Stimulated activated CD8-positive, alpha-beta memory T cell treated with anti-CD3 and anti-CD28 coated beads, Interleukin-4, amount 100 ng/mL, for 48 hours (primary cell): ENCODE data around the gene ANKRD18A.
A peak's percentile ranks its signal among the peaks of the same experiment; 100 is the strongest.

Experiments
- DNase-seq: peaks from one replicate; pipeline ENCODE4 v3.0.0-alpha.2; 2020

ANKRD18A gene

GRCh38 chr9:38620483-38621433, at the start of gene ANKRD18A:
ANKRD18A (minus strand) TSS chr9:38620596; CDS start chr9:38620285, 311 bp downstream.
- DNase-seq = peak; percentile 83

DNA sequence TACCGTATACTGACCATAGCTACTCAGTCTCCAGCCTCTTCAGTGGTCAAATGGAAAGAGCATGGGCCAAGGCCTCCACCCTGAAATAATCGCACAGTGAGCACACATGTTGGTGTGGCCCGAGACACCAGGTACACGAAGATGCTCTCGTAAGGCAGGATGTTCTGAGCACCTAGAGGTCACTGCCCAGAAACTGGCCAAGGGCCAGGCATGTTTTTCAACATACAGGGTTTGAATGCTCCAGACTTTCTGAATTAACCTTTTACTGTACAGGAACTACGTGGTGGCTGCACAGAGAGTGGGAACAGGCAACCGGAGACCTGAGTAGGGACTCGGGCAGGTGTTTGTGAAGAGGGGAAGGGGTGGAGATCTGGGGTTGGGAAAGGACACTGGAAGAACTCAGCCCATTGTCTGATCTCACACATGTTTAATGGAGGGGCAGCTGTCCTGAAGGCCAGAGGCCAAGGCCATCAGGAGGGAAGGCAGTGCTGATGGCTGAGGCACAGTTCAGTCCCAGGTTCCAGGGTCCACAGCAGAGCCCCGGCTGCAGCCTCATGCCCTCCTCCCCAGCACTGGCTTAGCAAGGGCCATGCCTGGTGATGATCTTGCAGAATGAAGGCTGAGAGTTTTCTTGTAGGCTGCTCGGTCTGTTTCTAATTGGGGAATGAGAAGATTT, 48.5 kb upstream of the ANKRD18A start:
- no peak for DNase-seq

DNA sequence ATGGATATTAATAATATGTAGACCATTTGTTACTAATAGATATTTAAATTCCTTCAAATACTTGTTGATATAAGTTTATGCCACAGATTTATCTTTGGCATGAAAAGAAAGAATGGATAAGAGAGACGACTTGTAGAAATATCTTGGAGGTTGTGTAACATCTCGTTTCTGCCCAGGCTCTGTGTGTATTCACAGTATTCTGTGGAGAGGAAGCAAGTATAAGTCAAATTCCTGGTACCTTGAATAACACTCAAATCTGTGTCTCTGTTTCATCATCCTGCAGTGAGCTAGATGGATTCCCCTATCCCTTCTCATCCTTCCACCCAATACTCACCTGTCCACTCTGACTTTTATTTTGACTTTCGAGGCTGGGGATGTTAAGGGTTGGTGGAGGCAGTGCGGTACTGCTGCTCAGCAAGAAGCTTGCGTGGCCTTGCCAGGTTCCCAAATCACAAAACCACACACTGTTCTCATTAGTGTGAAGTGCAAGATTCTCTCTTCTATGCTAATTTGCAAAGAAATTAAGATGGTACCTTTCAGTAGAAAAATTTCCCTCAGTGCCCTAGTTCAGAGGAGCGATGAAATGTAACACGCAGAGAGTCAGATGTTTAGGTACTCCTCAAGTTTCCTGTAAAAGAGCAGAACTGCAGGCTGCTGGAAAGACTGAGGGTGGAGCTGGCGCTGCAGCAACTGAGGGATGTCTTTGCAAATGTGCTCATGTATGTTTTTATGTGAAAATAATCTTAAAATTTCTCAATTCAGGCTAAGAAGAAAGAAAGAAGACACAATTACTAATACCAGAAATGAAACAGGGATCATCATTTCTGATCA, 42.6 kb upstream of the ANKRD18A start:
- no peak for DNase-seq

DNA sequence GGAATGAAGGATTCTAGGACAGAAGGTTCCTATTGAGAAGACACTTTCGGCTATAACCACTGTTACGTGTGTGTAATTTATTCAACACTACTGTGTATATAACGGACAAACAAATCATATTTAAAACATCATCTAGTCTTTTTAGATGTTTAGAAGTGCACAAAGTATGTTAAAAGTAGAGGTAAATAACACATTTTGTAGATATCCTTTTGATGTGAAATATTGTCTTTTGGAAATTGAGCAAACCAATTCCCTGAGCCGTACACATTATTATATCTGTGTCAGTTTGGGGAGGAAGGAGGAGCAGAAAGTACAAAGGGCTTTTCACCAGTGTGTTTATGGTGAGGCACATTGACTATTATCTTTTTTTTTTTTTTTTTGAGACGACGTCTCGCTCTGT, 39.1 kb upstream of the ANKRD18A start:
- DNase-seq = no peak

GRCh38 chr9:38656896-38657295, 36.5 kb upstream of the ANKRD18A start:
- no peak for DNase-seq

DNA sequence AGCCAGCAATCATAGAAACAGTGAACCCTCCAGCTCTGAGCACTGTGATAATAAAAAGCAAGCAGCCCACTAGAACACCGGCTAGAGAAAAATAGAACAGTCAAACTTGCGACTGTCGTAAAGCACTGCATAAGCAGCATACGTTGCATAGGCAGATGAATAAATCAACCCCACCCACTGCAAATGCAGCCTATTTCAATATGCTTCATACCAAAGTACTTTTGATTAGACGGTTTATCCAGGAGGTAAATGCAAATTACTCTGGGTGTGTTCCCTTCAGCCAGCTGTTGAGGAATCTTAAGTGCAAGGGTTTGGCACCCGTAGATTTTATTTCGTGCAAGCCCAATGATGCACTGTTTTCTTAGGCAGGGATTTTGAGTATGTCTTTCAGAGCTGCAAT, 32.1 kb upstream of the ANKRD18A start:
- no peak for DNase-seq

- no peak for DNase-seq
These were observed 31.6 kb upstream of the ANKRD18A start for GRCh38 chr9:38652044-38652443.

- no peak for DNase-seq
These were observed 31.1 kb upstream of the ANKRD18A start for GRCh38 chr9:38651400-38652042.

DNA sequence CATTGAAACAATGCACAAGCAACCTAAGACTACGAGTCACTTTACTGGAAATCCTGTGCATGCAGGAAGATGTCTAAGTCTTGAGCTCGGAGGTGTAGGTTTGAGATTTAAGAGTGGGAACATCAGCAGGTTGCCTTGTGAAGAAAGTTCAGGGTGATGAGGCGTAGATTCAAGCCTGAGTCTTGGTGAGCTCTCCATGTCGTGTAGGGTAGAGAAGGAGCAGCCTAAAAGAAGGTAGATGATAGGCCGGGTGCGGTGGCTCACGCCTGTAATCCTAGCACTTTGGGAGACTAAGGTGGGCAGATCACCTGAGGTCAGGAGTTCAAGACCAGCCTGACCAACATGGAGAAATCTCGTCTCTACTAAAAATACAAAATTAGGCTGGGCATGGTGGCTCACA, 30.2 kb upstream of the ANKRD18A start:
- no peak for DNase-seq

DNA sequence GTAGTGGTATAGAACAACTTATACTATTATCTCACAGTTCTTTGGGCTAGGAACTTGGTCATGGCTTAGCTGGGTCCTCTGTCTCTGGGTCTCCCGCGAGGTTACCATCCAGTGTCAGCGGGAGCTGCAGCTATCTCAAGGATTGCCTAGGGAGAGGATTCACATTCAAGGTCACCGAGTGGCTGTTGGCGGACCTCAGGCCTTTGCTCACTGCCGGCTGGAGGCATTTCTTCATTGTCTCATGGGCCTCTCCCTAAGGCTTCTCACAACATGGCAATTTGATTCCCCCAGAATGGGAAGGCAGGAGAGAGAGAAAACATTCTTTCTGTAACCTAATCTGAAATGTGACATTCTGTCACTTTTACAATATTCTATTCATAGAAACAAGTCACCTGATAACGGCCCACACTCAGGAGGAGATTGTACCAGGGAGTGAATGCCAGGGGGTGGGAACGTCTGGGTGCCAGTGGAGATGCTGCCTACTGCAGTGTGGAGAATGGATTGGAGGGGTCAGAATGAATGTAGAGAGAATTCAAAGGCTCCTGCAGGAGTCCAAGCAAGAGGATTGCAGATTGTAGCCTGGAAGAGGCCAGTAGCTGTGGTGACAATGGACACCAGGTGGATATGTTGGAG, 29.5 kb upstream of the ANKRD18A start:
- no peak for DNase-seq

- no peak for DNase-seq
These were observed 24.2 kb upstream of the ANKRD18A start for GRCh38 chr9:38644601-38645000.

GRCh38 chr9:38643815-38644173, 23.4 kb upstream of the ANKRD18A start:
- no peak for DNase-seq

- no peak for DNase-seq
These were observed 22.8 kb upstream of the ANKRD18A start for GRCh38 chr9:38642951-38643814.

DNA sequence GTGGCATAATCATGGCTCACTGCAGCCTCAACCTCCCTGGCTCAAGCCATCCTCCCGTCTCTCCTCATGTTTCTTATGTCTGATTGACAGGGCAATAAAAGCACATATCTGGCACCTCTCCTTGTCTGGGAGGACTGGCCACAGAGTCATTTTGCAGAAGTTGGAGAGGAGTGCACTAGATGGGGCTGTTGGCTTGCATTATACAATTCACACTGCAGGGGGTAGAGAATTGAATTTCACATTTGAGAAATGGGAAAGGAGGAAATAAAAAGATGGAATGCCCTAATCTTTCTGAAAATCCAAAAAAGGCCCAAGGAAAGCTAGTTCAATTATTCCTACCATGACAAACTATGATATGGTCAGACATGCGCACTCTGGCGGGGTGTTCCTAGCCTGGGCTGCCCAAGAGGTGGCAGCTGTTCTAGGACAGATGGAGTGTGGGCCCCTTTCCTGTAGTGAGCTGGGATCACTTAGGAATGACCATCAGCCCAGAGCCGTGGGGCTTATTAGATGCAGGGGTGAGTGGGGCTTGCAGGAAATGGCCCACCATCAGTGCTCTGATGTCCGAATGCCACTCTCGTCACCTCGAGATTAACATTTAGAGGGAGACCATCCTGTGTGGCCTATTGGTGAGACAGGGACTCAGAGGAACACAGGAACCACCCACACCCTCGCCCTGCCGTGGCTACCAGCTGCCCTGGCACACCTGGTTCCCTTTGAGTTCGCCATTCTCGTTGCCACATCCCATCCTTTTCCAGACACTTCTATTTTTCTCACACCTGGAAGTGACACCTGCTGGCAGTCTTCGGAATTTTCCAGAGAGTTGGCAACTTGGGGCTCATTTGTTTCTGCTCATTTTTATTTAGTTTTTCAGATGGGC, 21.8 kb upstream of the ANKRD18A start:
- no peak for DNase-seq

DNA sequence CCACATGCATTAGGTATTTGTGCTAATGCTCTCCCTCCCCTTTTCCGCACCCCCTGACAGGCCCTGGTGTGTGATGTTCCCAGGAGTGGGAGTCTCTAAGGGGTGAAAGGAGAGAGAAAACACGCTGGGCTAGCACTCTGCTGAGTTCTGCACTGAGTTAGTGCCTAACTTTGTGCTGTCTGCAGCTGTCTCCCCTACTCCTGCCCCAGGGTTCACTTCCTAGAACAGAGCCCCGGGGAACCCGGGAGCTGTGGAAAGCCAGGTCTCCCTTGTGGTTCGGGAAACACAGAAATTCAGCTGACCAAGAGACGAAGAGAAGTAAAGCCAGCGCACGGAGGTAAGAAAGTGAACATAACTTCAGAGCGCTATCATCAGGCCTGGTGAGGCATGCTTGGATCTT, 20.7 kb upstream of the ANKRD18A start:
- no peak for DNase-seq

DNA sequence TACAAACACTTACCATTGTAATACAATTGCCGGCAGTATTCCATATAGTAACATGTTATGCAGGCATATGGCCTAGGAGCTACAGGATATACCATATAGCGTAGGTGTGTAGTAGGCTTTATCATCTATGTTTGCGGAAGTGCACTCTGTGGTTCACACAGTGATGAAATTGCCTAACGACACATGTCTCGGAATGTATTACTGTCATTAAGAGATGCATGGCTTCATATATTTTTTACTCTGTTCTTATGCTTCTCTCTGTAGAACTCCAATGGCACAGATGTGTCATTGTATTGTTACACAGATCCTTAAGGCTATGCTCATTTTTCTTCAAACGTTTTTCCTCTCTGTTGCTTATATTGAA, 19.2 kb upstream of the ANKRD18A start:
- no peak for DNase-seq

- DNase-seq = no peak
These were observed 18.6 kb upstream of the ANKRD18A start for GRCh38 chr9:38638881-38639576.

- no peak for DNase-seq
These were observed 13.9 kb upstream of the ANKRD18A start for GRCh38 chr9:38634315-38634714.

- DNase-seq = no peak
These were observed 9.1 kb upstream of the ANKRD18A start for GRCh38 chr9:38629511-38629910.

DNA sequence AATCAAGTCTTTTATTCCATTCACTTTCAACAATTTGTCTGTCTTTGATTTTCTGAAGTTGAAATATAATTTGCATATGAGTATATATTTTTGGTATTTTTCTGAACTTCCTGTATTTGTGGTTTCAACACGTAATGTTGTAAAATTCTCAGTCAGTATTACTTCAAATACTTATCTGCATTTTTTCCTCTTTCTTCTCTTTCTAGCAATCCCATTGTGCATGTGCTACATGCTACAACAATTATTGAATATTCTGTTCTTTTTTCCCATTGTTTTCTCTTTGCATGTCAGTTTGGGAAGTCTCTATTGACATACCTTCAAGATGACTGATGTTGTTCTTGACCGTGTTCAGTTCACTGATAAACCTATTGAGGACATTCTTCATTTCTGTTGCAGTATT, 5.6 kb upstream of the ANKRD18A start:
- no peak for DNase-seq
